HG03097 (cell line): ENCODE results near the gene GLTPD2.

ENCODE experiments used
- ATAC-seq: cut with Tn5 transposase; IDR thresholded peaks from one replicate; pipeline ENCODE4 v1.9.1; 2021; ENCODE audit not compliant: unreplicated experiment, low FRiP score

The GLTPD2 gene

DNA sequence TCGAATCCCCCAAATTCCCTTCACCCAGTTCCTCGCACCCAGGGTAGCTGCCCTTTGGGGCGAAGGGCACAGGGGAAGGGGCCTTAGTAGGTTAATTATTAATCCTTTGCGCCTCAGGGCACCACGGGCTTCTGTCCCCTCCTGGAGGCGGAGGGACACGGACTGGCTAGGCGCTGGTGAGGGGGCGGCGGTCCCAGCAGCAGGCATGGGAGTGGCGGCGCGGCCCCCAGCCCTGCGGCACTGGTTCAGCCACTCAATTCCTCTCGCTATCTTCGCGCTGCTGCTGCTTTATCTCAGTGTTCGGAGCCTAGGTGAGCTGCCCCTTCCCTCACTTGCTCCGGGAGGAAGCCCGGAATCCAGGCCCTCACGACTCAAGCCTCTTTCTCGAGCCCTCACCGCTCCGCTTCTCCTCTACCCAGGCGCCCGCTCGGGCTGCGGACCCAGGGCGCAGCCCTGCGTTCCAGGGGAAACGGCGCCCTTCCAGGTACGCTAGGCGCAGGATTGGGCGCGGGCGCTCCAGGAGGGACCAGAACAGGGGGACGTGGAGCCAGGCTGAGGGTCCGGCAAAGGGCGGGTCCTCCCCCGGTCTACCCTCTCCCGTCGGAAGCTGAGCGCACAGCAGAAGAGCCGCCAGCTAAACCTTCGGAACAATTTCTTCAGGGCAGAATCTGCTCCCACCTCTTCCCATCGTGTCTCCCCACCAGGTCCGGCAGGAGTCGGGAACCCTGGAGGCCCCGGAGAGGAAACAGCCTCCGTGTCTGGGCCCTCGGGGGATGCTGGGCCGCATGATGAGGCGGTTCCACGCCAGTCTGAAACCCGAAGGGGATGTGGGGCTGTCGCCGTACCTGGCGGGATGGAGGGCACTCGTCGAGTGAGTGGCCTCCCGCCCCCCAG lies at the start of gene GLTPD2:
GLTPD2 (plus strand) TSS at position 158 of the 894 bp plus-strand sequence; CDS start at position 206, 48 bp downstream.
- no peak for ATAC-seq

DNA sequence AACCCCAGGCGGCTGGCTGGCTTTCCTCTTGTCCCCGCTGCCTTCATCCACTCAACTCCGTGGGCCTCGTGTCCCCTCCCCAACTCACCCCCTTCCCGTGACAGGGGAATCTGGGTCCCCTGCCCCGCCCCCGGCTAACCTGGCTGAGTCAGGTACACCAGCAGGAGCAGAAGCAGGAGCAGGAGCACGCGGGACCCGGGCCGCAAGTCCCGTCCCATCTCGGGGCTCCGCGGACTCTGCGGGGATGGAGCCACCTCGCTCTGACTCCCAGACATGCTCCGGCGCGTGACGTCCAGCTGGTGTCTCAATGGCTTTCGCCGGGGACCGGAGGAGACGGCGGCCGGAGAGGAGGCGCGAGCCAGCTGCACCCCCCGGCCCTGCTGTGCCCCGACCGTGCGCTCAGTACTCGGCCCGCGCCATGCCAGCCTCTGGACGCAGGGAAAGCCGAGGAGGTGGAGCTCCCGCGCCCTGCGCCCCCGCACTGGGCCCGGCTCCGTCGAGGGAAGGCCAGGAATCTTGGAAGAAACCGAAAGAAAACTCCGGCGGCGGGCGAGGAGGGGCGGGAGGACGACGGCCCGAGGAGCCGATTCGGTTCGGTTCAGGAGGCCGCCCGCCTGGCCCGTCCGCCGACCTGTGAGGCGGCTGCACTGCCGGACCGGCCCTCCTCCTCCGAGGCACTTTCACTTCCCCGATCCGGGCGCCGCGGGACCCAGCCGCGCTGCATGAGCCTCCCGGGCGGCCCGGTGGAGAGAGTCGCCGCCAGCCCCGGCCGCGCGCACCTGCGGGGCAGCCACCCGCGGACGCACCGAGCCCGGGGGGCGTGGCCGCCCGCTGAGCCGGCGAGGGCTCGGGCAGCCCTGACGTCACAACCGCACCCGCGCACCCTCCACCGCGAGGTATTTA lies 49.4 kb upstream of the GLTPD2 start, which contains the start of the genes CXCL16 and ZMYND15:
CXCL16 (minus strand) TSS at position 807 of the 903 bp plus-strand sequence; CDS start at position 218, 589 bp downstream.
ZMYND15 (plus strand) TSS at position 712 of the 903 bp plus-strand sequence. CDS start 716 bp downstream, outside the sequence.
- no peak for ATAC-seq

DNA sequence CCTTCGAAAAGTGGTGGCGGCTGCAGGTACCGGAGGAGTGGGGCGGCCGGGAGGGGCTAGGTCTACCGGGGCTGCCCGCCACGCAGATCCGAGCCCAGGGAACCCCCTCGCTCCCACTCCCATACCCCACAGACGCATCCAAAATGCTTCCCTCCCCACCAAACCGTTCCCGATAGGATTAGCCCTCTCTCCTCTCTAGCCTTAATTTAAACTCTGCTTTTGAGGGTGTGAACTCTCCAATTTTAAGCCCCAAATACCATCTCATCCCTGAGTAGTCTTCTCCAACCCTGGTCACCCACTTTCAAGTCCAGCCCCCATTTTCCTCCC lies 48.8 kb upstream of the GLTPD2 start:
- ATAC-seq = no peak

DNA sequence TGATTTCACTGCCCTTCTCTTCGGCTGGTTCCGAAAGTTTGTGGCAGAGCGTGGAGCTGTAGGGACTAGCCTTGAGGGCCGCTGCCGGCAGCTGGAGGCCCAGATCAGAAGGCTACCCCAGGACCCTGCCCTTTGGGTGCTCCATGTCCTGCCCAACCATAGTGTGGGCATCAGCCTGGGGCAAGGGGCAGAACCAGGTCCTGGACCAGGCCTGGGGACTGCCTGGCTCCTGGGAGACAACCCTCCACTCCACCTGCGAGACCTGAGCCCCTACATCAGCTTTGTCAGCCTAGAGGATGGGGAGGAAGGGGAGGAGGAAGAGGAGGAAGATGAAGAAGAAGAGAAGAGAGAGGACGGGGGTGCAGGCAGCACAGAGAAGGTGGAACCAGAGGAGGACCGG lies 48.2 kb upstream of the GLTPD2 start:
- no peak for ATAC-seq

DNA sequence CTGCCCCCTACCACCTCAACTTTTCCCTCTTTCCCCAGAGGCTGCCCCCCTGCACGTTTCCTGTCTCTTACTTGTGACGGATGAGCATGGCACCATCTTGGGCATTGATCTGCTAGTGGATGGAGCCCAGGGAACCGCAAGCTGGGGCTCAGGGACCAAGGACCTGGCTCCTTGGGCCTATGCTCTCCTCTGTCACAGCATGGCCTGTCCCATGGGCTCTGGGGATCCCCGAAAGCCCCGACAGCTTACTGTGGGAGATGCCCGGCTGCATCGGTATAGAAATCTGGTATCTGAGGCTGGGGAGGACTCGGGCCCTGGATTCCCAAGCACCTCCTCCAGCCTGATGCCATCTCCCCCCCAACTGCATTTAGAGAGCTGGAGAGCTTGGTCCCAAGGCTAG lies 47.2 kb upstream of the GLTPD2 start:
- ATAC-seq = no peak

DNA sequence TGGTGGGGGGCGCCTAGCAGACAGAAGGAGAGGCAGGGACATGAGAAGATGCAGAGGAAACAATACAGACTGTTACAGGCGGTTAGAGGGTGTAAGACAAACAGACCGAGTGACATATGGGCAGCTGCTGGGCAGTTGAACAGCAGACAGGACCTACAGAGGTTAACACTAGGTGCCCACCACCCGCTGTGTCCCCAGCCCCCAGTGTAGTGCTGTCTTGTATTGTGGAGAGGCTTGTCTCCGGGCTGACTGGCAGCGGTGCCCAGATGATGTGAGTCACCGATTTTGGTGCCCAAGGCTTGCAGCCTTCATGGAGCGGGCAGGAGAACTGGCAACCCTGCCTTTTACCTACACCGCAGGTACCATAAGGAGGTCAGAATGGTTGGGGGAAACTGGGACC lies 46.6 kb upstream of the GLTPD2 start:
- no peak for ATAC-seq

DNA sequence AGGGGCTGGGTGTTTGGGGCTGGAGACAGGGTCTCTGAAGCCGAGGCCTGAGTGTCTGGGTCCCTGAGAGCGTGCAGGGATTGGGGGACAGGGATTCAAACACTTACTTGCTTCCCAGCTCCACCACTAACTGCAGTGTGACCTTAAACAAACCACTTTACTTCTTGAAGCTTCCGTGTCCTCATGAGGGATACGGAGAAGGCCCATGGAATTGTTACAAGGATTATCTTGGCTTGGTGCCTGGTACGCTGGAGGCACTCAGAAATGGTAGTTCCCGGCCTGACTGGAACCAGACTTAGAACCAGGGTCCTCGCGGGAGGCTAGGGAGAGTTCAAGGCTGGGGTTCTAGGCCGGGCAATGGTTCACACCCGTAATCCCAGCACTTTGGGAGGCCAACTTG lies 46.1 kb upstream of the GLTPD2 start:
- ATAC-seq = no peak

DNA sequence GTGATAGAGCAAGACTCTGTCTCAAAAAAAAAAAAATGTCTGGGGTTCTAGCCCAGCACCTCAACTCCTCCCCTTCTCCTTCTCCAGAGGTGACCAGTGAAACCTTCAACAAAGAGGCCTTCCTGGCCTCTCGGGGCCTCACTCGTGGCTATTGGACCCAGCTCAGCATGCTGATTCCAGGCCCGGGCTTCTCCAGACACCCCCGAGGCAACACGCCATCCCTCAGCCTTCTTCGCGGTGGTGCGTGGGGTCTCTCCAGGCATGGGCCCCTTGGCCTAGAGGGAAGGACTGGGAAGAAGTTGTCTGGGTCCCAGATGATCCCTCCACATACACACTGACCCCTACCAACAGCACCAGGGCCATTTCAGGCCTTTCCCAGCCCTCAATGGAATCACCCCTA lies 45.5 kb upstream of the GLTPD2 start:
- ATAC-seq = no peak

DNA sequence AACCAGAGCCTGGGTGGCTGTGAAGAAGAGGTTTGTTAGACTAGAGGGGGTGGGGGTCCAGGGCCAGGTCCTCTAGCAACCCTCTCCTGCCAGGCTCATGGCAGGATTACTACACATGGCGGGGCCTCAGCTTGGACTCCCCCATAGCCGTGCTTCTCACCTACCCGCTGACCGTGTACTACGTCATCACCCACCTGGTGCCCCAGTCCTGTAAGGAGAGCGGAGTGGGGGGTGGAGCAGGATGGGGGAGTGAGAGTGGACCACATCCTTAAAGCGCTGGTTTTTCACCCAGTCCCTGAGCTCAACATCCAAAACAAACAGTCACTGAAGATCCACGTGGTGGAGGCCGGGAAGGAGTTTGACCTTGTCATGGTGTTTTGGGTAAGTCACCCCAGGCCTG lies 44.9 kb upstream of the GLTPD2 start:
- ATAC-seq = no peak

DNA sequence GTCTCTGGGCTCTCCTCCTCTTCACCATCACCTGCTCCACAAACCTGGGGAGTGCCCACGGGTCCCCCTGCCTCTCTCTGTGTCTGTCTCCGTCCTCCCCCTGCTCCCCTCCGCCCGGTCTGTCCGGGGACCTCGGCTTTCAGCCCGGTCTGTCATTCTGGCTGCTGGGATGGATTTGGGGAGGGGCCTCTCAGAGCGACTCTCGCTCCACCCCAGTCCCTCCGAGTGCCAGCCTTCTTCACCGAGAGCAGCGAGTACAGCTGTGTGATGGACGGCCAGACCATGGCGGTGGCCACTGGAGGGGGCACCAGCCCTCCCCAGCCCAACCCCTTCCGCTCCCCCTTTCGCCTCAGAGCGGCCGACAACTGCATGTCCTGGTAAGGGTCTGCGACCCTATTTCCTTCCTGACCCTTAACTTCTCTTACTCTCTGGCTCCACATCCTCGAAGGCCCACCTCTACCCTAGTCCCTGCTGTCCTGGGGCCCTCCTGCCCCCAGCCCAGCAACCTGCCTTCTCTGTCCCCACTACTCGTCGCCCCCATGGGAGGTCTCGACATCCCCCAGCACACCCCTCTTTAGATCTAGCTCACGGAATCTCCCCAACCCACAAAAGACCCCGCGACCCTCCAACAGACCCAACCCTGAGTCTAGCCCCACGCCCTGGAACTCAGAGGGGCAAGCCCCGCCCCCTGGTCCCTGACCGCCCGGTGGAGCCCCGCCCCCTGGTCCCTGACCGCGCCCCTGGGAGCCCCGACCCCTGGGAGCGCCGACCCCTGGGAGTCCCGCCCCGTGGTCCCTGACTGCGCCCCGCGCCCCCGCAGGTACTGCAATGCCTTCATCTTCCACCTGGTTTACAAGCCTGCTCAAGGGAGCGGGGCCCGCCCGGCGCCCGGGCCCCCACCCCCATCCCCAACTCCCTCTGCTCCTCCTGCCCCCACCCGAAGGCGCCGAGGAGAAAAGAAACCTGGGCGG lies 43.5 kb upstream of the GLTPD2 start:
- ATAC-seq = no peak

DNA sequence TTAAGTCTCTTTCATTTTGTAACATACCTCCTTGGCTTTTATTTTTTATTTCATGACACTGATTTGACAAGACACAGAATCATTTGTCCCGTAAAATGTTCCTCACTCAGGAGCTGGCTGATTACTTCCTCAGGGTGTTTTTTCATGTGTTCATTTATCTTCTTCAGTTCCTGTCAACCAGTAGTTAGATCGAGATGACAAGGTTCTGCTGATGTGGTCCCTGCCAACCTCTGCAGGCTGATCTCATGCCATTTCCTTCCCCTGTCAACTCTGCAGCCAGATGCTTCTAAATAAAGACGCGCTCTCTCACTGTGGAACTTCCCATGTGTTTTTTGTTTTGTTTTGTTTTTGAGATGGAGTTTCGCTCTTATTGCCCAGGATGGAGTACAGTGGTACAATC lies 40.9 kb upstream of the GLTPD2 start:
- no peak for ATAC-seq

DNA sequence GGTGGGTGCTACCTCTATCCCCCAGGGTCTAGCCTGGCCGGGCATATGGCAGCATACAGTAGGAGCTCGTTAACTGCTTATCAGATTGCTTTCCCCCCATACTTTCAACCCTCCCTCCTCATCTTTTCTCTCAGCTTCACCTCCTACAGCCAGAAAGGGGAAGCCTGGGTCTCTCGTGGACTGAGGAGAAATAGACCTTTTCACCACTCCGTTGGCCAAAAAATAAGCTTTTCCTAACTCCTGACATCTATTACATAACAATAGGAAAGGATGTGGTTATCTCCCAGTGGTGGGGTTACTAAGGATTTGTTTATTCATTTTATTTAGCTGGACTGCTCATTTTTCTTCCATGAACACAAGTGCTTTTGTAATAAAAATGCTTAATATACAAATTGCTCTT lies 40.1 kb upstream of the GLTPD2 start:
- no peak for ATAC-seq

DNA sequence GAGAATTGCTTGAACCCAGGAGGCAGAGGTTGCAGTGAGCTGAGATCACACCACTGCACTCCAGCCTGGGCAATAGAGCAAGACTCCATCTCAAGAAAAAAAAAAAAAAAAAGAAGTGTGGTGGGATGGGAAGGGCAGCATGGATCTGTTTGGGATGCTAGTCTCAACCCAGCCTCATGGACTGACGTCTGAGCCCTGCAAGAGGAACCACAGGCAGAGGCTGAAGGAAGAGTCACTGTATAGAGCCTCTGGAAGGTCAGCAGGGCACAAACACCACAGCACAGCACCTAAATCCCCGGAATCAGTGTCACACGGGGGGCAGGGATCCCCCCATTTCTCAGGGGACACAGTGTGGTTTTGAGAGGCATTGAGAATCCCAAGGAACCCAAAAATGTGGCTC lies 38.2 kb upstream of the GLTPD2 start:
- ATAC-seq = no peak

DNA sequence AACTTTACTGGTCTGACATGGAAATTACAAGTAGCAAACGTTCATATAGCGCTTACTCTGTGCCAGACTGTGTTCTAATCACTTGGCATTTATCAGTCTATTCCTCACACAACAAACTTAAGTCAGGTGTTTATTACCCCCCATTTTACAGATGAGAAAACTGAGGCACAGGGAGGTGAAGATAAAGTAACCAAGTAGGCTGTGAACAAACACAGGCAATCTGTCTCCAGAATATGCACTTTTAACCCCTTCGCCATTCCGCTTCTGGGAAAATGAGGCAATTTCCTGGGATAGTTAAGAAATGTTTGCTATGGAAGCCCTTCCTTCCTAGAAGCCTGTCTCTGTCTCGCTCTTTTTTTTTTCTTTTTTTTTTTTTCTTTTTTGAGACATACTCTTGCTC lies 36.8 kb upstream of the GLTPD2 start:
- no peak for ATAC-seq

DNA sequence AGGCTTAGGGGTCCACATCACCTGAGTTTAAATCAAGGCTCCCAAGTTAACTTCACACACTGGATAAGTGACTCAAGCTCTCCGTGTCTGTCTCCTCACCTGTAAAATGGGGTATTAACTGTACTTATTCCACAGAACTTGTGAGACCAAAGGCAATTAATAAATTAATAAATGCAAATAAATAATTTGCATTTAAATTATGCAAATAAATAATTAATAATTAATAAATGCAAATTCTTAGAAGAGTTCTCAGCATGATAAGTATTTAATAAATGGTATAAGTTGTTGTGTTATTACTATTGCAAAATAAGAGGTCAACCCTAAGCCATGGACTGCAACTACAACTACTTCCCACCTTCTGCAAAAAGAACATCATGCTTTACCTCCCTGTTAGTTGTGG lies 35.4 kb upstream of the GLTPD2 start:
- no peak for ATAC-seq

DNA sequence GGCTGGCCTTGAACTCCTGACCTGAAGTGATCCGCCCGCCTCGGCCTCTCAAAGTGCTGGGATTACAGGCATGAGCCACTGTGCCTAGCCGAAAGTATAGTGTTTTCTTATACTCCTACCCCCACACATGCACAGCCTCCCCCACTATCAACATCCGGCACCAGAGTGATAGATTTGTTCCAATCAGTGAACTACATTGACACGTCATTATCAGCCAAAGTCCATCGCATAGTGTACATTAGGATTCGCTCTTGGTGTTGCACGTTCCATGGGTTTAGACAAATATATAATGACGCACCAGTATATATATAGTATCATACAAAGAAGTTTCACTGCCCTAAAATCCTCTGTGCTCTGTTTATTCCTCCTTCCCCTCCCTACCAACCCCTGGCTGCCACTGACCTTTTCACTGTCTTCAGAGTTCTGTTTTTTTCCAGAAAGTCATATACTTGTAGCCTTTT lies 29.0 kb upstream of the GLTPD2 start:
- ATAC-seq = no peak

DNA sequence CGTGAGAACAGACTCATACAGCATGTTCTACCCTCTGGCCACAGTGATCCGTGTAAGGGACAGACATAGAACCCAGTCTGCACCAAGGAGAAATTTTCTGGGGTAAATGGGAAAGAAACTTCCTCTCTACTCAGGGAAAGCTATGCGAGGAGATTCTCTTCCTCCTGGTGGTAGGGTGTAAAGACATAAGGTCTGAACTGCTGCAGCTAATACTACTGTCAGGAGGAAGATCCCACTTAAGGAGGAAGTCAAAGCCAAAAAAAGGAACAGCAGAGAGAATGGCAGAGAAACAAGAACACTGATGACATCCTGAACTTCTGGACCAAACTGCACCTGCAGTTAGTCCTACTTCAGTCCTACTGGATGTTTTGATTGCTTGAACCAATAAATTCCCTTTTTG lies 24.2 kb upstream of the GLTPD2 start:
- ATAC-seq = no peak

DNA sequence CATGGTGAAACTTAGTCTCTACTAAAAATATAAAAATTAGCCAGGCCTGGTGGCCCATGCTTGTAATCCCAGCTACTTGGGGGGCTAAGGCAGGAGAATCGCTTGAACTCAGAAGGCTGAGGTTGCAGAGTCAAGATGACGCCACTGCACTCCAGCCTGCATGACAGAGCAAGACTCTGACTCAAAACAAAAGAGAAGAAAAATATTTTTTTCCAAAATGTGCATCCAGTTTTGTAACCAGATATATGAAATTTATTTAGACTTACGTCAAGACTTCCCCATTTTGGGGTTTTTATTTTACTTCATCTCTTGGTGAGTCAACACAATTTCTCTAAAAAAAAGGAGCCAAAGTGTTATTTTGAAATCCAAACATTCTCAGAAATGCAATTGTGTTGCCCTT lies 22.6 kb upstream of the GLTPD2 start:
- no peak for ATAC-seq

DNA sequence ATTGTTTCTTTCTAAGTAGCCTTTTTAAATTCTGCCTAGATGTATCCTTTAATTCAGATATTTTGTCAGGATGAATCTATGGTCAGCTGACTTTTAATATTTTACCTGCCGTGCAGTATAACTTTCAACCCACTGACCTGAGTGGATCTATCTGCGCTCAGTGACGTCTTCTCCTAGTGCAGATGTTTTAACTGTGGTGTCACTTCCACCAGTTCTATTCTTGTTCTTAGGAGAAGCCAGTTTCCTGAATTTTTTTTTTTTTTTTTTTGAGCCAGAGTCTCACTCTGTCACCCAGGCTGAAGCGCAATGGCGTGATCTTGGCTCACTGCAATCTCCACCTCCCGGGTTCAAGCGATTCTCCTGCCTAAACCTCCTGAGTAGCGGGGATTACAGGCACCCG lies 22.0 kb upstream of the GLTPD2 start:
- ATAC-seq = no peak

DNA sequence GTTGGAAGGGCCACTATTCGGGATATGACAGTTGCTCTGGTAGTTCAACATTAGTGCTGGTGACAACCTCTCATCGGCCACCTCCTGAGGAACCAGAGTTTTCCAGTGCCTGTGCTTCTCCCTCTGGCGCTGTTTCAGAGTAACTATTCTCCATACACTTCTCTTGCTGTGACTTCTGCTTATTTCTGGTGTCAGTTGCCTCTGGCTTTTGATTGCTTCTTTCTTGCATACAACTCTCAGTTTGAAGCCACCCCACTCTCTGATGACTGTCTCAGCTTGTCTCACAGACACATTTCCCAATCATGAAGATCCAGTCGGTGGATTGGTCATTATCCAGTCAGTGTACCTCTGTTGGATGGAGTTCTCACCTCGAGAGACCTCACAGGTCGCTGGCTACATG lies 20.5 kb upstream of the GLTPD2 start:
- no peak for ATAC-seq
